Measurements from ENCODE around the gene LAMTOR5.
A peak's percentile ranks its signal among the peaks of the same experiment; 100 is the strongest.
"Not testable (repeated sequence)": the region's sequence is repeated elsewhere in the genome, so short reads cannot be mapped to it uniquely, and the experiment has no call there.

LAMTOR5 gene

GRCh38 chr1:110407260-110408210 lies at the start of gene LAMTOR5:
Gene LAMTOR5 (minus strand): TSS chr1:110407694. CDS start chr1:110407620, 74 bp downstream.
- peak; percentile 77 to 79 for DNase-seq (ENCODE audit: low read depth in 2 of 2)

GRCh38 chr1:110457206-110457605 lies 49.7 kb upstream of the LAMTOR5 start:
- DNase-seq (ENCODE audit: low read depth in 2 of 2) = no peak

GRCh38 chr1:110455151-110455550 lies 47.7 kb upstream of the LAMTOR5 start:
- DNase-seq (ENCODE audit: low read depth in 2 of 2) = no peak

- no peak for DNase-seq (ENCODE audit: low read depth in 2 of 2)
Measured at GRCh38 chr1:110454328-110454727, 46.8 kb upstream of the LAMTOR5 start.

GRCh38 chr1:110453829-110454228 lies 46.3 kb upstream of the LAMTOR5 start:
- no peak for DNase-seq (ENCODE audit: low read depth in 2 of 2)

- no peak for DNase-seq (ENCODE audit: low read depth in 2 of 2)
Measured at GRCh38 chr1:110452330-110452729, 44.8 kb upstream of the LAMTOR5 start.

- no peak for DNase-seq (ENCODE audit: low read depth in 2 of 2)
Measured at GRCh38 chr1:110450929-110451328, 43.4 kb upstream of the LAMTOR5 start, which contains the start of gene PROK1. Gene PROK1 (plus strand): TSS chr1:110451149. CDS start chr1:110451217, 68 bp downstream.

GRCh38 chr1:110449661-110450651 lies 42.5 kb upstream of the LAMTOR5 start:
- no peak for DNase-seq (ENCODE audit: low read depth in 2 of 2)

GRCh38 chr1:110444561-110444960 lies 37.1 kb upstream of the LAMTOR5 start:
- no peak for DNase-seq (ENCODE audit: low read depth in 2 of 2)

DNA sequence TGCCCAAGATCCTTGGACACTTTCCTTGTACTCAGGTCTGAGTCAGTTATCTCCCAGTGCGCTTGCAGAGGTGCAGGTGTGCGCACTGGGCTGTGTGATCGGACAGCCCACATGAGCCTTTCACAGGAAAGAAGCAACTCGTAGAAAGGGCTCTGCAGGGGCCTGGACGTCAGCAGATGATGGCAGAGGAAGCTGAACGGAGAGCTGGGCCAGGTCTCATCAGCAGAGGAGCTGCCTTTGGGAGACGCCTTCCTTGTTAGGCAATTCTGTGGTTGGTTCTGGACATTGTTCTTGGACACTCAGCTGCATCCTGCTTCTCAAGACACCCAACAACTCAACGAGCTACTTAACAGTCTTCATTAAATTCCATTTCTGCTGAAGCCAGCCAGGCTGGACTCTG lies 36.0 kb upstream of the LAMTOR5 start:
- no peak for DNase-seq (ENCODE audit: low read depth in 2 of 2)

DNA sequence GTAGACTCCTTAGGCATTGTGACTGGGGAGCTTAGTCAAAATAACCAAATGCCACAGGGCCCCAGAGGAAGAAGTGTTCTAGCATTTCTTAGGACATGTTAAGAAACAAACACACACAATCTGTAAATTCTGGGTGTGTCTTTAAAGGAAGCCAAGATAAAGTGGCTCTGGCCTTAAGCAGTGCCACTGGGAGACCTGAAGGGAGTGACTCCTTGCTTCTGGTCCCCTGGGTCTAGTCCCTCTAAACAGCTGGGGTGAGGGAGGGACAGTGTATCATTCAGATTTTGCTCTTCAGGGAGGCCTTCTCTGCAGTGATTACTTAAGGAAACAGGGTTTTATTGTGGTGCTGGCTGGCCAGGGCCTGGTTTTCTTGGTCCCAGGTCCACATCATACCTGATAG lies 34.4 kb upstream of the LAMTOR5 start:
- DNase-seq (ENCODE audit: low read depth in 2 of 2) = no peak

- DNase-seq (ENCODE audit: low read depth in 2 of 2) = no peak
Measured at GRCh38 chr1:110440877-110441276, 33.4 kb upstream of the LAMTOR5 start.

GRCh38 chr1:110439873-110440272 lies 32.4 kb upstream of the LAMTOR5 start:
- not testable (repeated sequence) for DNase-seq (ENCODE audit: low read depth in 2 of 2)

- DNase-seq (ENCODE audit: low read depth in 2 of 2) = no peak
Measured at GRCh38 chr1:110438893-110439292, 31.4 kb upstream of the LAMTOR5 start.

GRCh38 chr1:110437645-110438299 lies 30.3 kb upstream of the LAMTOR5 start:
- not testable (repeated sequence) for DNase-seq (ENCODE audit: low read depth in 2 of 2)

DNA sequence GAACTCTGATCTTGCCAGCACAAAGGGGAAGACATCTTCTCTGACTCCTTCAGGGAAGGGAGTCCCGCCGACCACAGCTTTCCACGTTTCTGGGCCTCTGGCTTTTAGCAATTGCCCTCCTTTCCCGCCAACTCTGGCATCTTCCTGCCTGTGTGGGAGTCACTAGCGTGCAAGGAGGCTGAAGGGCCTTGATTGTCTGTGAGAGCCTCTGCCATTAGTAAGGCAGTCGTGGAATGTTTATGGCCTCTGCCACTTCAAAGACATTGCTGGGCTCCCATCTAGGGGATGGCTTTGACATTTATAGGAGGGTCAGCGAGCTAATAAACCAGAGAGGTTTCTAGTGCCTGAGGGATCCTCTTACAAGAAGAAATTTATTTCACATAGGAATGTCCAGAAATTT lies 29.1 kb upstream of the LAMTOR5 start:
- DNase-seq (ENCODE audit: low read depth in 2 of 2) = no peak

- DNase-seq (ENCODE audit: low read depth in 2 of 2) = no peak
Measured at GRCh38 chr1:110434946-110435345, 27.5 kb upstream of the LAMTOR5 start.

DNA sequence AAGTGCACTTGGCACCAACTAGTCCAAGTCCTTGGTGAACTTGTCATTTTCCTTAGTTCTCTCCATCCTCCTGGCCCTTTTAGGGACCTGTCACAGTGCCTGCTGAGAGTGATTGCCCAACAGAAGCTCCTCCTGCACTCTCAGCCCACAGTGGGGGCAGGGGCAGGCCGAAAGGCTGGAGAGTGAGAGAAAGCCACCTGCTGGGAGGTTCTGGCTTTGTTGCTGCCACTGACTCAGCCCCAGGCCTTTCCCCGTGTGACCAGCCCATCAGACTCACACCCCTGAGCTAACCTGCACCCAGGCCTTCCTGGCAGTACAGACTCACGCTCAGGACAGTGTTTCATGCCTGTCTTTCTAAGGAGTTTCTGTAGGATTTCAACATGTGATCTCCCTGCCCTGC lies 26.3 kb upstream of the LAMTOR5 start:
- no peak for DNase-seq (ENCODE audit: low read depth in 2 of 2)

DNA sequence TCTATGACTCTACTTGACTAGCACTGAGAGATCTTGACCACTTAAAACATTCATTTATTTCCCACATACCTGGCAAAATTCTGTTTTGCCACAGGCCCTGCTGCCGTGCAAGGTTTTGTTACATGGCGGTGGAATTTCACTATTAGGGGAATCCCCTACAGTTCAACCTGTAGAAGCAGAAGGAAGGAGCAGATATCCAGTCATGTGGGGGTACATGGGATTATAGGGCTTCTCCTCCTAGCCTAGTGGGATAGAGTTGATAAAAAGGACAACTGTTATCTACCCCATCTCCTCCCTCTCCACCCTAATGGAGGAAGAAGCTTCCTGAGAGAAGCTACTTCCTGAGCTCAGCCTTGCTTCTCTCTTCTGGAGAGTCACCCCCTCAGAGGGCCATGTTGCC lies 25.7 kb upstream of the LAMTOR5 start:
- DNase-seq (ENCODE audit: low read depth in 2 of 2) = no peak

- no peak for DNase-seq (ENCODE audit: low read depth in 2 of 2)
Measured at GRCh38 chr1:110430901-110431300, 23.4 kb upstream of the LAMTOR5 start.

DNA sequence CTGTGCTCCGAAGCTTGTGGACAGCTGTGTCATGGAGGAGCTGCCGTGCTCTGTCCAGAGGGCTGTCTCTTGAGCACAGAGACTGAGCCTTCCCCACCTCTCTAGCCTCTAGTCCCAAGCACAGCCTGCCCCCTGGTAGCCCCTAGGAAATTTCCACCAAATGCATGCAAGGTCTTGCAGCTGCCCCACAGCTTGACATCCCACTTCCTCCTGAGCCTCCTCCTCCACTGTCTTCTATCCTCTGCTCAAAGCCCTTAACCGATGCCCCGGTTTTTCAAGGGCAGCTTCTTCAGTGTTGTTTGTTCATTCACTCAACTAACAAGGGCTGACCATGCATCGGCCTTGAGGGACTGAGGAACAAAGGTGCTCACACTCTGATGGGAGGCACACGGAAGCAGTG lies 22.9 kb upstream of the LAMTOR5 start:
- DNase-seq (ENCODE audit: low read depth in 2 of 2) = no peak

GRCh38 chr1:110428946-110429345 lies 21.5 kb upstream of the LAMTOR5 start:
- DNase-seq (ENCODE audit: low read depth in 2 of 2) = no peak

Data from stimulated activated CD8-positive, alpha-beta memory T cell treated with anti-CD3 and anti-CD28 coated beads, Interleukin-2, amount 100 ng/mL, for 1 hour (primary cell).